ENCODE results near the gene POLR2E. TPM values are rescaled to one million over a fixed set of nuclear protein-coding genes. Genes with fewer than 3 reads are reported as not detected.

POLR2E gene
- total RNA-seq, 1 donor from 2014 or later = 39.1 TPM

GRCh38 chr19:1126984-1127760, 32.0 kb upstream of the POLR2E start:
- H3K9ac ChIP-seq (ENCODE audit: low read depth in 1 of 3, low read length in 3 of 3) = peak overlapping the region in 1 of 3 donors; percentile 23

GRCh38 chr19:1125601-1126467, 30.7 kb upstream of the POLR2E start:
- Histone ChIP-seq H3K36me3 (ENCODE audit: control insufficient read depth in 3 of 3, insufficient read depth in 3 of 3, low read length in 3 of 3) (peaks cover 20 to 46% (median 33%) of the 10 kb centered on the region in 3 donors), H3K4me1 (ENCODE audit: control insufficient read depth in 3 of 3, insufficient read depth in 3 of 3, low read length in 3 of 3) (peaks cover 10 to 33% (median 12%) of the 10 kb centered on the region in 3 donors)

More at GRCh38 chr19:1126984-1127760, 32.0 kb upstream of the POLR2E start:
- Histone ChIP-seq H3K36me3 (ENCODE audit: control insufficient read depth in 3 of 3, insufficient read depth in 3 of 3, low read length in 3 of 3) (peaks cover 12 to 35% (median 22%) of the 10 kb centered on the region in 3 donors), H3K9me3 (ENCODE audit: control insufficient read depth in 3 of 3, low read length in 3 of 3) (no peaks in the 10 kb centered on the region), H3K4me1 (ENCODE audit: control insufficient read depth in 3 of 3, insufficient read depth in 3 of 3, low read length in 3 of 3) (peaks cover 19 to 41% (median 22%) of the 10 kb centered on the region in 3 donors), H3K27ac (ENCODE audit: low read depth, low read length) (peak overlapping the region; percentile 68), H3K27me3 (ENCODE audit: control insufficient read depth in 3 of 3, insufficient read depth in 3 of 3, low read length in 3 of 3) (no peaks in the 10 kb centered on the region), H3K4me3 (ENCODE audit: low read length in 3 of 3) (no peak overlapping the region)

GRCh38 chr19:1123885-1124677, 28.9 kb upstream of the POLR2E start:
- H3K36me3 ChIP-seq (ENCODE audit: control insufficient read depth in 3 of 3, insufficient read depth in 3 of 3, low read length in 3 of 3) = peaks cover 30 to 58% (median 42%) of the 10 kb centered on the region in 3 donors
- no peaks in the 10 kb centered on the region for H3K9me3 ChIP-seq (ENCODE audit: control insufficient read depth in 3 of 3, low read length in 3 of 3)
- H3K4me3 ChIP-seq (ENCODE audit: low read length in 3 of 3) = no peak overlapping the region
- H3K27me3 ChIP-seq (ENCODE audit: control insufficient read depth in 3 of 3, insufficient read depth in 3 of 3, low read length in 3 of 3) = no peaks in the 10 kb centered on the region
- no peak overlapping the region for H3K9ac ChIP-seq (ENCODE audit: low read depth in 1 of 3, low read length in 3 of 3)
- H3K4me1 ChIP-seq (ENCODE audit: control insufficient read depth in 3 of 3, insufficient read depth in 3 of 3, low read length in 3 of 3) = peaks cover 0 to 17% (median 0%) of the 10 kb centered on the region in 3 donors
- H3K27ac ChIP-seq (ENCODE audit: low read depth, low read length) = no peak overlapping the region

More at GRCh38 chr19:1125601-1126467, 30.7 kb upstream of the POLR2E start:
- Histone ChIP-seq H3K9me3 (ENCODE audit: control insufficient read depth in 3 of 3, low read length in 3 of 3) (no peaks in the 10 kb centered on the region), H3K9ac (ENCODE audit: low read depth in 1 of 3, low read length in 3 of 3) (peak overlapping the region in 1 of 3 donors; percentile 16), H3K4me3 (ENCODE audit: low read length in 3 of 3) (no peak overlapping the region), H3K27ac (ENCODE audit: low read depth, low read length) (peak overlapping the region; percentile 68), H3K27me3 (ENCODE audit: control insufficient read depth in 3 of 3, insufficient read depth in 3 of 3, low read length in 3 of 3) (no peaks in the 10 kb centered on the region)

- Histone ChIP-seq H3K9ac (ENCODE audit: low read depth in 1 of 3, low read length in 3 of 3) (no peak overlapping the region), H3K4me1 (ENCODE audit: control insufficient read depth in 3 of 3, insufficient read depth in 3 of 3, low read length in 3 of 3) (peaks cover 0 to 17% (median 0%) of the 10 kb centered on the region in 3 donors), H3K27ac (ENCODE audit: low read depth, low read length) (no peak overlapping the region), H3K36me3 (ENCODE audit: control insufficient read depth in 3 of 3, insufficient read depth in 3 of 3, low read length in 3 of 3) (peaks cover 33 to 65% (median 46%) of the 10 kb centered on the region in 3 donors), H3K9me3 (ENCODE audit: control insufficient read depth in 3 of 3, low read length in 3 of 3) (no peaks in the 10 kb centered on the region), H3K4me3 (ENCODE audit: low read length in 3 of 3) (no peak overlapping the region), H3K27me3 (ENCODE audit: control insufficient read depth in 3 of 3, insufficient read depth in 3 of 3, low read length in 3 of 3) (no peaks in the 10 kb centered on the region)
Observed at GRCh38 chr19:1123381-1123780, 28.2 kb upstream of the POLR2E start.

GRCh38 chr19:1122972-1123363, 27.8 kb upstream of the POLR2E start:
- no peak overlapping the region for H3K27ac ChIP-seq (ENCODE audit: low read depth, low read length)
- H3K9ac ChIP-seq (ENCODE audit: low read depth in 1 of 3, low read length in 3 of 3) = no peak overlapping the region
- peaks cover 0 to 17% (median 0%) of the 10 kb centered on the region in 3 donors for H3K4me1 ChIP-seq (ENCODE audit: control insufficient read depth in 3 of 3, insufficient read depth in 3 of 3, low read length in 3 of 3)
- no peaks in the 10 kb centered on the region for H3K27me3 ChIP-seq (ENCODE audit: control insufficient read depth in 3 of 3, insufficient read depth in 3 of 3, low read length in 3 of 3)
- H3K36me3 ChIP-seq (ENCODE audit: control insufficient read depth in 3 of 3, insufficient read depth in 3 of 3, low read length in 3 of 3) = peaks cover 33 to 68% (median 46%) of the 10 kb centered on the region in 3 donors
- H3K4me3 ChIP-seq (ENCODE audit: low read length in 3 of 3) = no peak overlapping the region
- no peaks in the 10 kb centered on the region for H3K9me3 ChIP-seq (ENCODE audit: control insufficient read depth in 3 of 3, low read length in 3 of 3)

- no peak overlapping the region for H3K27ac ChIP-seq (ENCODE audit: low read depth, low read length)
- peaks cover 0 to 15% (median 0%) of the 10 kb centered on the region in 3 donors for H3K4me1 ChIP-seq (ENCODE audit: control insufficient read depth in 3 of 3, insufficient read depth in 3 of 3, low read length in 3 of 3)
- no peaks in the 10 kb centered on the region for H3K27me3 ChIP-seq (ENCODE audit: control insufficient read depth in 3 of 3, insufficient read depth in 3 of 3, low read length in 3 of 3)
- H3K36me3 ChIP-seq (ENCODE audit: control insufficient read depth in 3 of 3, insufficient read depth in 3 of 3, low read length in 3 of 3) = peaks cover 34 to 67% (median 52%) of the 10 kb centered on the region in 3 donors
- no peak overlapping the region for H3K4me3 ChIP-seq (ENCODE audit: low read length in 3 of 3)
- no peaks in the 10 kb centered on the region for H3K9me3 ChIP-seq (ENCODE audit: control insufficient read depth in 3 of 3, low read length in 3 of 3)
- no peak overlapping the region for H3K9ac ChIP-seq (ENCODE audit: low read depth in 1 of 3, low read length in 3 of 3)
Observed at GRCh38 chr19:1122021-1122971, 27.1 kb upstream of the POLR2E start.

GRCh38 chr19:1121395-1121794, 26.2 kb upstream of the POLR2E start:
- no peaks in the 10 kb centered on the region for H3K9me3 ChIP-seq (ENCODE audit: control insufficient read depth in 3 of 3, low read length in 3 of 3)
- no peaks in the 10 kb centered on the region for H3K27me3 ChIP-seq (ENCODE audit: control insufficient read depth in 3 of 3, insufficient read depth in 3 of 3, low read length in 3 of 3)
- H3K36me3 ChIP-seq (ENCODE audit: control insufficient read depth in 3 of 3, insufficient read depth in 3 of 3, low read length in 3 of 3) = peaks cover 35 to 68% (median 56%) of the 10 kb centered on the region in 3 donors

GRCh38 chr19:1119475-1120217, 24.5 kb upstream of the POLR2E start:
- no peak overlapping the region for H3K9ac ChIP-seq (ENCODE audit: low read depth in 1 of 3, low read length in 3 of 3)
- H3K9me3 ChIP-seq (ENCODE audit: control insufficient read depth in 3 of 3, low read length in 3 of 3) = no peaks in the 10 kb centered on the region
- no peak overlapping the region for H3K4me3 ChIP-seq (ENCODE audit: low read length in 3 of 3)
- peaks cover 36 to 65% (median 56%) of the 10 kb centered on the region in 3 donors for H3K36me3 ChIP-seq (ENCODE audit: control insufficient read depth in 3 of 3, insufficient read depth in 3 of 3, low read length in 3 of 3)
- no peaks in the 10 kb centered on the region for H3K4me1 ChIP-seq (ENCODE audit: control insufficient read depth in 3 of 3, insufficient read depth in 3 of 3, low read length in 3 of 3)
- no peaks in the 10 kb centered on the region for H3K27me3 ChIP-seq (ENCODE audit: control insufficient read depth in 3 of 3, insufficient read depth in 3 of 3, low read length in 3 of 3)
- H3K27ac ChIP-seq (ENCODE audit: low read depth, low read length) = no peak overlapping the region

More at GRCh38 chr19:1121395-1121794, 26.2 kb upstream of the POLR2E start:
- Histone ChIP-seq H3K4me1 (ENCODE audit: control insufficient read depth in 3 of 3, insufficient read depth in 3 of 3, low read length in 3 of 3) (peaks cover 0 to 6% (median 0%) of the 10 kb centered on the region in 3 donors), H3K27ac (ENCODE audit: low read depth, low read length) (no peak overlapping the region), H3K4me3 (ENCODE audit: low read length in 3 of 3) (no peak overlapping the region), H3K9ac (ENCODE audit: low read depth in 1 of 3, low read length in 3 of 3) (no peak overlapping the region)
